ENCODE data around the gene LDLRAD1. TPM values are rescaled to one million over a fixed set of nuclear protein-coding genes. Genes with fewer than 3 reads are reported as not detected.
A peak's percentile ranks its signal among the peaks of the same experiment; 100 is the strongest.

LDLRAD1 gene
- total and polyA plus RNA-seq, 2 of the 13 experiments (the other 11 are each of a cell fraction or from before 2014, with no cell fraction given), result 2.5 to 14.0 TPM

GRCh38 chr1:53992085-53992874, 25.7 kb downstream of the LDLRAD1 start (continued):
- TF ChIP-seq ZNF552 (CRISPR knock-in tag; IDR thresholded peaks at IDR 0.05; ENCODE audit: borderline replicate concordance), result no peak
- no peak for TF ChIP-seq SATB2 (CRISPR knock-in tag; IDR thresholded peaks at IDR 0.05)
- no peak for TF ChIP-seq ZNF839 (CRISPR knock-in tag; IDR thresholded peaks at IDR 0.05; ENCODE audit: borderline replicate concordance)
- peak; percentile 75; the same call in 1 of the 2 replicates for TF ChIP-seq SMAD1 (CRISPR knock-in tag; IDR thresholded peaks at IDR 0.05; ENCODE audit: borderline replicate concordance, low read depth)
- no peak for TF ChIP-seq SP4 (CRISPR knock-in tag; IDR thresholded peaks at IDR 0.05)
- no peak for TF ChIP-seq ELK4 (CRISPR knock-in tag; IDR thresholded peaks at IDR 0.05; ENCODE audit: borderline replicate concordance)
- TF ChIP-seq ZBTB7A (CRISPR knock-in tag; IDR thresholded peaks at IDR 0.05), result no peak
- TF ChIP-seq ZNF224 (CRISPR knock-in tag; IDR thresholded peaks at IDR 0.05), result no peak
- no peak for TF ChIP-seq XBP1 (CRISPR knock-in tag; IDR thresholded peaks at IDR 0.05)
- no peak for TF ChIP-seq TFE3 (CRISPR knock-in tag; IDR thresholded peaks at IDR 0.05)
- TF ChIP-seq PTBP1 (IDR thresholded peaks at IDR 0.05; ENCODE audit: low read depth, low read length, poor library complexity, severe bottlenecking), result no peak
- TF ChIP-seq ZNF205 (CRISPR knock-in tag; IDR thresholded peaks at IDR 0.05), result 0 out of 2 replicates have a peak, but pooled peaks have one; percentile 24
- no peak for TF ChIP-seq PPARG (CRISPR knock-in tag; conservative IDR thresholded peaks at IDR 0.05)

All from HepG2 (cell line).